Measurements from ENCODE around the gene PCED1B.

DNA sequence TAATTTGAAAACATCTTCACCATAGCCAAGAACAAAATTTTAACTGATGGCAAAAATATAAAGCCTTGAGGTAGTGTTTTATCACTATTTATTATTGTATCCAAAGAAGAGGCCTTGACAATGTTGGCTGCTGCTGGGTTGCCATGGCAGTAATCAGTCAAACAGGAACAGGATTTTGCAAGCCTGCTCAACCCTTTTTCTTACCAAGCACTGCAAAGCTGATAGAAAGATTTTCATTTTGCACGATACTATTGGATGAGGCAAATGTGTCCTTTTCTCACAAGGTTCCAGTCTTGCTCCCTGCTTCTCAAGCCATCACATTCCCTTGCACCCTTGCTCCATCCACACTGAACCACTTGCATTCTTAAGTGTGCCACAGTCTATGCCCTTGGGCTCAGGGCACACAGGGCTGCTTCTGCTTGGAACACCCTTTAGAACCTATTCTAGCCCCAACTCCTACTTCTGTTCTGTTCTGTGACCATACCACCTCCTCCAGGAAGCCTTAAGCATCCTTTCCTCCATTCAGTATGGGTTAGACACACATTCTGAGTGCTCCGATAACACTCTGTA lies 76.8 kb downstream of the PCED1B start:
- TF ChIP-seq, protein P1, sequence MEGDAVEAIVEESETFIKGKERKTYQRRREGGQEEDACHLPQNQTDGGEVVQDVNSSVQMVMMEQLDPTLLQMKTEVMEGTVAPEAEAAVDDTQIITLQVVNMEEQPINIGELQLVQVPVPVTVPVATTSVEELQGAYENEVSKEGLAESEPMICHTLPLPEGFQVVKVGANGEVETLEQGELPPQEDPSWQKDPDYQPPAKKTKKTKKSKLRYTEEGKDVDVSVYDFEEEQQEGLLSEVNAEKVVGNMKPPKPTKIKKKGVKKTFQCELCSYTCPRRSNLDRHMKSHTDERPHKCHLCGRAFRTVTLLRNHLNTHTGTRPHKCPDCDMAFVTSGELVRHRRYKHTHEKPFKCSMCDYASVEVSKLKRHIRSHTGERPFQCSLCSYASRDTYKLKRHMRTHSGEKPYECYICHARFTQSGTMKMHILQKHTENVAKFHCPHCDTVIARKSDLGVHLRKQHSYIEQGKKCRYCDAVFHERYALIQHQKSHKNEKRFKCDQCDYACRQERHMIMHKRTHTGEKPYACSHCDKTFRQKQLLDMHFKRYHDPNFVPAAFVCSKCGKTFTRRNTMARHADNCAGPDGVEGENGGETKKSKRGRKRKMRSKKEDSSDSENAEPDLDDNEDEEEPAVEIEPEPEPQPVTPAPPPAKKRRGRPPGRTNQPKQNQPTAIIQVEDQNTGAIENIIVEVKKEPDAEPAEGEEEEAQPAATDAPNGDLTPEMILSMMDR (IDR thresholded peaks at IDR 0.05), result no peak
- TF ChIP-seq EZH2 (IDR thresholded peaks at IDR 0.05; ENCODE audit: borderline replicate concordance, insufficient read depth, low read depth, low read length, poor library complexity, severe bottlenecking), result no peak
